Fibroblast of lung (primary cell): ENCODE measurements around the gene MLF2.

ENCODE experiments used
- EZH2 ChIP-seq: IDR thresholded peaks from 2 replicates; pipeline ENCODE4 v1.5.1; 2012; ENCODE audit warnings: low read length, control low read depth, mild to moderate bottlenecking; ENCODE audit errors: missing control alignments
- TF ChIP-seq, protein P1 (sequence below), 2 donors: IDR thresholded peaks in 1 of 2; conservative IDR thresholded peaks in 1 of 2; 1 replicate in 1 of 2; 2 replicates in 1 of 2; pipeline ENCODE4 v1.5.1; 2011 to 2012; ENCODE audit warnings: low read length in 2 of 2, control low read depth in 1 of 2, inconsistent platforms in 1 of 2, low read depth in 1 of 2, mild to moderate bottlenecking in 1 of 2

DNA sequence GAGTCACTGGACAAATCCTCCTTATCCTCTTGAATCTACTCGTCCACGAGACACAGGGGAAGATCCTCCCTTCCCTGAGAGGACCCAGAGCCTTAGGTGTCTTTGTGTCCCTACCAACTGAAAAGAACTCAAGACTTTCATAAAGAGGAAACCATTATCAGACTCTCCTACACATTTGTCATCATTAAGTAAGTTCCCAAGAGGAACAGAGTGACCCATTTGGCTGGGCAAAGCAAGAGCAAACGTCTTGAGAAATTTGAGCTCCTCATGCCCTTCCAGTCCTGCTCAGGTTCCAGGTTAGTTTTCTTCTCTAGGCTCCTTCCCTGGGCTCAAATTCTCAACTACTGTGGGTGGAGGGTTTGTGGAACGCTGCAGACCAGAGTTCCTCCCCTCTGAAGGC, 5.7 kb downstream of the MLF2 start:
- TF ChIP-seq, protein P1, sequence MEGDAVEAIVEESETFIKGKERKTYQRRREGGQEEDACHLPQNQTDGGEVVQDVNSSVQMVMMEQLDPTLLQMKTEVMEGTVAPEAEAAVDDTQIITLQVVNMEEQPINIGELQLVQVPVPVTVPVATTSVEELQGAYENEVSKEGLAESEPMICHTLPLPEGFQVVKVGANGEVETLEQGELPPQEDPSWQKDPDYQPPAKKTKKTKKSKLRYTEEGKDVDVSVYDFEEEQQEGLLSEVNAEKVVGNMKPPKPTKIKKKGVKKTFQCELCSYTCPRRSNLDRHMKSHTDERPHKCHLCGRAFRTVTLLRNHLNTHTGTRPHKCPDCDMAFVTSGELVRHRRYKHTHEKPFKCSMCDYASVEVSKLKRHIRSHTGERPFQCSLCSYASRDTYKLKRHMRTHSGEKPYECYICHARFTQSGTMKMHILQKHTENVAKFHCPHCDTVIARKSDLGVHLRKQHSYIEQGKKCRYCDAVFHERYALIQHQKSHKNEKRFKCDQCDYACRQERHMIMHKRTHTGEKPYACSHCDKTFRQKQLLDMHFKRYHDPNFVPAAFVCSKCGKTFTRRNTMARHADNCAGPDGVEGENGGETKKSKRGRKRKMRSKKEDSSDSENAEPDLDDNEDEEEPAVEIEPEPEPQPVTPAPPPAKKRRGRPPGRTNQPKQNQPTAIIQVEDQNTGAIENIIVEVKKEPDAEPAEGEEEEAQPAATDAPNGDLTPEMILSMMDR (conservative IDR thresholded peaks at IDR 0.05 in 1 of 2, IDR thresholded peaks at IDR 0.05 in 1 of 2; ENCODE audit: low read depth in 1 of 2, low read length in 2 of 2): no peak
- no peak for TF ChIP-seq EZH2
